HG03135 (cell line): ENCODE results near the gene LRRC30.
"Not testable (repeated sequence)": the region's sequence is repeated elsewhere in the genome, so short reads cannot be mapped to it uniquely, and the experiment has no call there.

Source experiments
- ATAC-seq: cut with Tn5 transposase; IDR thresholded peaks from one replicate; pipeline ENCODE4 v1.9.1; 2021; ENCODE audit warnings: mild to moderate bottlenecking, moderate library complexity; ENCODE audit not compliant: unreplicated experiment

Gene LRRC30

DNA sequence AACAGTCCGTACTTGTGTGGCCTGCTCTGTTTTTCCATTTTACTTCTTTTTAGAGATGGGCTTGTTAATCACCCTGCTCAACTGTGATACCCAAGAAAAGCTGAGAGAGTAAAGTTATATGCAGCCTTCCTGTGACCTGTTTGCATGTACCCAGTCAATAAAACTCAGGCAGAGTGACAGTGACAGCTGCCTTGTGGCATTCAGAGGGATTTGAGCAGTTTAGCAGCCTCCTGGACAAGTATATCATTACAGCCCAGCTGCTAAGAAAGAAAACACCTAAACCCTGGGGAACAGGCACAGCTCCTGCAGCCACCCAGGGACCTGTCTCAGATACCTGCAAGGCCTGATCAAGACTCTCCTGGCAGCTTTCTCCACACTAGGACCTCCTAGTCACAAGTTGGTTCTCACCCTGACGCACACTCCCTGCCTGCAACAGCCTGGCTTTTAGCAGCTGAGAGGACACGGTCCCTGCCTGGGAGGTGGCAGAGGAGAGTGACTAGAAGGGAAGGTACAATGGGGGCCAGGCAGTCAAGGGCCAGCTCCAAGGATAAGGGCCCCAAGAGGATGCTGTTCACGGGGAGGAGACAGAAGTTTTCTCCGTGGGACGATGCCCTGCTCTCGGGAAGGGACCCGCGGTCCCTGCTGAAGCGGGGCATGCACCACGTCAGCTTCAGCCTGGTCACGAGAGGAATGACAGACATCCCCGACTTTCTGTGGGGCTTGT lies at the start of gene LRRC30:
Gene LRRC30 (plus strand): TSS at position 464 of the 724 bp plus-strand sequence. CDS start 50 bp downstream, at position 514.
- no peak for ATAC-seq

- no peak for ATAC-seq
Measured at GRCh38 chr18:7185701-7186100, 45.2 kb upstream of the LRRC30 start.

DNA sequence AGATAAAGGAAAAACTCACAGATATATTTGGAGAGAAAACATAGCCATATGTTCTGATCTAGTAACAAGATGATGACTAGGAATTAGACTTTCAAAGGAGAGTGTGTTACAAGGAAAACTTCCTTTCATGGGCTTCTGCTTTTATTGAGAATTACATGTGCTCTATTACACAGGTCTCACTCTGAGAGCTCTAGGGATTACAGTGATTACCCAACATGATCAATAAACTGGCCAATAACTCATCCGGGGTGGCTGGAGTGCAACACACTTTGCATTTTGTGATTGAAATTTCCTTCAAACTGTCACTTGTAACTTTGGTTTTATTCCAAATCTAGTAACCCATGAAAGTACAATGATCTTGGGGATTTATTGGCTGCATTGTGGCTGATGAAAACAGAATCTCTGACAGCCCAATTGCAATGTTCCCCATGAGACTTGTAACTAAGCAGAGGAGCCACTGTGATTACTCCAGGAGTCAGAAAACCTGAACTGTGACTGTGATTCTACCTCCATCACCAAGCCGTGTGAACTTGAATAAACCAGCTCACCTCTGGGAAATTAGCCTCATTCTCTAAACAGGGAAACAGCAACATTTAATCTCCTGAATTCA lies 40.2 kb upstream of the LRRC30 start:
- no peak for ATAC-seq

- no peak for ATAC-seq
Measured at GRCh38 chr18:7191736-7192135, 39.2 kb upstream of the LRRC30 start.

- no peak for ATAC-seq
Measured at GRCh38 chr18:7195266-7195665, 35.6 kb upstream of the LRRC30 start.

GRCh38 chr18:7196421-7196820 lies 34.5 kb upstream of the LRRC30 start:
- no peak for ATAC-seq

- ATAC-seq, result no peak
Measured at GRCh38 chr18:7197854-7198253, 33.0 kb upstream of the LRRC30 start.

DNA sequence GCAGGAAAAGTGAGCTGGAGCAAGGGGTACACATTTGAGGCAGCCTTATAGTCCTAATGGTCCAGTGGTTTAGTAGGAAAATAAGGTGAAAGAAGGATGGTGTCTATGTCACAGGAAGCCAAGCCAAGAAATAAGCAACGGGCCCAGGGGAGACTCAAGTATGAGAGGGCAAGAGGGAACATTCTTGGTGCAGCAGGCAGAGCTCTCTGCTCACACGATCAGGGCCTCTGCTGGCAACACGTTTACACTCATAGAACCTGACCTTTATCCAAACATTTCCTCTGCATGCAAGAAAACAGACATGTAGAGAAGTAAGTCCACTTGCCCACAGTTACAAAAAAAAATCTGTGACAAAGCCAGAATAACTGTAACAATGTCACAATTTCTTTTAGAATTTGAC lies 32.6 kb upstream of the LRRC30 start:
- ATAC-seq, result no peak

- ATAC-seq, result no peak
Measured at GRCh38 chr18:7201096-7201495, 29.8 kb upstream of the LRRC30 start.

- ATAC-seq, result no peak
Measured at GRCh38 chr18:7202169-7202568, 28.7 kb upstream of the LRRC30 start.

DNA sequence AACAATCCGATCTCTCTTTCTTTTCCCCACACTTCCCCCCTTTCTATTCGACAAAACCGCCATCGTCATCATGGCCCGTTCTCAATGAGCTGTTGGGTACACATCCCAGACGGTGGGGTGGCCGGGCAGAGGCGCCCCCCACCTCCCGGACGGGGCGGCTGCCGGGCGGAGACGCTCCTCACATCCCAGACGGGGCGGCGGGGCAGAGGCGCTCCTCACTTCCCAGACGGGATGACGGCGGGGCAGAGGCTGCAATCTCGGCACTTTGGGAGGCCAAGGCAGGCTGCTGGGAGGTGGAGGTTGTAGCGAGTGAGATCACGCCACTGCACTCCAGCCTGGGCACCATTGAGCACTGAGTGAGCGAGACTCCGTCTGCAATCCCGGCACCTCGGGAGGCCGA lies 27.3 kb upstream of the LRRC30 start:
- not testable (repeated sequence) for ATAC-seq

- no peak for ATAC-seq
Measured at GRCh38 chr18:7205346-7205745, 25.5 kb upstream of the LRRC30 start.

DNA sequence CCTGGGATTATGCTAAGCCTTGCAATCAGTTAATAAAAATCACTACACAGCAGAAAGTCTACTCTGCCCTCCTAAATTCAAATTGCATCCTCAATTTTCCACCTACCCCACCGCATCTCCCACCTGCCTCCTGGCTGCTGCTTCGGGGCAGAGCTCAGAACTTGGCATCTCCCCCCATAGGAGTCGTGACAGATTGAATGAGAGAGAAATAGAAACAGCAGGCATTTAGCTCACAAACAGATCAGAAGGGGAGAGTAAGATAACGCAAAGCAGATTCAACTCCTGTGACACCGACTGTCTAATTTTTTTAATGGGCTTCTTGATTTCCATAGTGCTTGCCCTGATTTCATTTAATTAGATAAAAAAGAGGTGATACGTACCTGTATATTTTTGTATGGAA lies 24.7 kb upstream of the LRRC30 start:
- no peak for ATAC-seq

GRCh38 chr18:7207366-7207915 lies 23.4 kb upstream of the LRRC30 start:
- ATAC-seq, result no peak

- no peak for ATAC-seq
Measured at GRCh38 chr18:7221424-7222155, 9.3 kb upstream of the LRRC30 start.

GRCh38 chr18:7224198-7224597 lies 6.7 kb upstream of the LRRC30 start:
- no peak for ATAC-seq

DNA sequence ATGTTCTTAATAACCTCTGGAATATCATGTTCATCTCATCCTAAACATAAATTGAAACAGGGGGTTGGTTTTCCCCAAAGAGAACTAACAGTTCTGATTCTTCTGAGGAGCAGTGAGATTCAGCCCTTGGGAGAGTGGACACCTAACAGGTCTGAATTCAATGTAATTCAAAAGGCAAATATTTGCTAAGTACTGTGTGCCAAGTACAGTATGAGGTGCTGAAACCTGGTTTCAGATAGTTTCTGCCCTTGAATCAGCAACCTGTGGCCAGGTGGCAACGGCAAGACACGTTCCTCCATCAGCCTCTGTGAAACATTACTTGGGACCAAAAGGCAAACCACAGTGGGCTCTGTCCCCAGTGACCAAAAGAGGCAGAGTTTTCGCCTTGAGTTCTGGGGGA lies 1.3 kb downstream of the LRRC30 start:
- ATAC-seq, result no peak

GRCh38 chr18:7233134-7233810 lies 2.4 kb downstream of the LRRC30 start:
- no peak for ATAC-seq

- no peak for ATAC-seq
Measured at GRCh38 chr18:7234091-7234490, 3.2 kb downstream of the LRRC30 start.

DNA sequence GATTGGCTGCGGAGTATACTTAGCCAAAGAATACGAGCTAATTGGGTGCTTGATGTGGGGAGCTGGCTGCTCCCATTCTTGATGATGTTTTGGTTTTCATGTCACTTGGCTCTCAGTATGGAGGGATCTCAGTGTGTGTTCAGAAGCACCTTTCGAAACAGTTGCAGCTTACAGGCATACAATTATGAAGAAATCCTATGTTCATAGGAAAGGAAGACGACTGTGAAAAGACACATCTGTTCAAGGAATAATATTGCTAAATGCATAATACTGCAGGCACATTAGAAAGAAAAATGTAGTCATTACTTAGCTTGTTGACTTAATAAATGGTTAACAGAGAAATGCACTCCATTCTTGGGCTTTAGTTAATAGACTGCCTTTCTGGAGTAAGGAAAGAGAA lies 4.1 kb downstream of the LRRC30 start:
- no peak for ATAC-seq

GRCh38 chr18:7236072-7236471 lies 5.2 kb downstream of the LRRC30 start:
- ATAC-seq, result no peak
